Mononuclear cell (primary cell): Measurements from ENCODE around the gene SPATA22. TPM values are rescaled to one million over a fixed set of nuclear protein-coding genes. Genes with fewer than 3 reads are reported as not detected.
"Not testable (repeated sequence)": the region's sequence is repeated elsewhere in the genome, so short reads cannot be mapped to it uniquely, and the experiment has no call there.

Experiments used
- H3K27me3 ChIP-seq: 2 replicates; pipeline ENCODE4 v1.6.0; 2011; ENCODE audit warnings: low read length, control low read depth; ENCODE audit not compliant: insufficient read depth
- H3K4me1 ChIP-seq: 2 replicates; pipeline ENCODE4 v1.5.1; 2011; ENCODE audit warnings: mild to moderate bottlenecking, low read length, control low read depth; ENCODE audit not compliant: insufficient read depth
- H3K4me3 ChIP-seq: 2 replicates; pipeline ENCODE4 v1.5.1; 2011; ENCODE audit warnings: mild to moderate bottlenecking, low read length, moderate library complexity
- H3K9me3 ChIP-seq: 2 replicates; pipeline ENCODE4 v1.5.1; 2011; ENCODE audit warnings: low read depth, mild to moderate bottlenecking, control low read depth, low read length
- total RNA-seq: library from RNA; depleted of rRNA; stranded (reverse); fragments of >200 nt; gene quantifications from one replicate; pipeline ENCODE4 v1.2.3, GENCODE V29; 2012

SPATA22 gene, protein sequence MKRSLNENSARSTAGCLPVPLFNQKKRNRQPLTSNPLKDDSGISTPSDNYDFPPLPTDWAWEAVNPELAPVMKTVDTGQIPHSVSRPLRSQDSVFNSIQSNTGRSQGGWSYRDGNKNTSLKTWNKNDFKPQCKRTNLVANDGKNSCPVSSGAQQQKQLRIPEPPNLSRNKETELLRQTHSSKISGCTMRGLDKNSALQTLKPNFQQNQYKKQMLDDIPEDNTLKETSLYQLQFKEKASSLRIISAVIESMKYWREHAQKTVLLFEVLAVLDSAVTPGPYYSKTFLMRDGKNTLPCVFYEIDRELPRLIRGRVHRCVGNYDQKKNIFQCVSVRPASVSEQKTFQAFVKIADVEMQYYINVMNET
- total RNA-seq, result not detected

DNA sequence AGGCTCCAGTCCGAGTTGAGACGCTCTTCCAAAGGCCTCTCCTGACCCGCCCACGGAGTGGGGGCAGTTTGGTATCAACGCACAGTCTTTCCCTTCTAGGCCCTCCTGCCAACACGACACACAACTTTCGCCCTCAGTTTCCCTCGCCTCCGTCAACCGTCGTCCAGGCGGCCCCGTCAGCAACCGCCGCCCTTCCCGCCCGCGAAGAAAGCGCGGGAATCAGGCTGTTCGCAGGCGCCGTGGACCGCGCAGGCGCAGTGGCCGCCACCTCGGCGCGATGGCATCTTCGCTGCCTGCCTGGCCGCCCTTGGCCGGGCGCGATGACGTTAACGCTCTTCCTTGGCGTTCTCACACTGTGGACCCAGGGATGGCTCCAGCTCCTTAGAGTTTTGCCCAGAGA, at the start of gene SPATA22:
Gene SPATA22, minus strand, starts transcription at position 221 of the 400 bp plus-strand sequence. CDS start 2,494 bp downstream, outside the sequence.
- Histone ChIP-seq H3K27me3 (peaks cover 3% of the 10 kb centered on the region), H3K4me3 (no peak within 1 kb of the TSS), H3K9me3 (no peaks in the 10 kb centered on the region), H3K4me1 (no peaks in the 10 kb centered on the region)

GRCh38 chr17:3519472-3519871, 47.9 kb upstream of the SPATA22 start:
- not testable (repeated sequence) for H3K27me3 ChIP-seq, H3K9me3 ChIP-seq, H3K4me1 ChIP-seq, H3K4me3 ChIP-seq

- Histone ChIP-seq H3K27me3 (no peaks in the 10 kb centered on the region), H3K9me3 (no peaks in the 10 kb centered on the region), H3K4me1 (no peaks in the 10 kb centered on the region), H3K4me3 (no peak overlapping the region)
Observed at GRCh38 chr17:3514873-3515272, 43.3 kb upstream of the SPATA22 start.

DNA sequence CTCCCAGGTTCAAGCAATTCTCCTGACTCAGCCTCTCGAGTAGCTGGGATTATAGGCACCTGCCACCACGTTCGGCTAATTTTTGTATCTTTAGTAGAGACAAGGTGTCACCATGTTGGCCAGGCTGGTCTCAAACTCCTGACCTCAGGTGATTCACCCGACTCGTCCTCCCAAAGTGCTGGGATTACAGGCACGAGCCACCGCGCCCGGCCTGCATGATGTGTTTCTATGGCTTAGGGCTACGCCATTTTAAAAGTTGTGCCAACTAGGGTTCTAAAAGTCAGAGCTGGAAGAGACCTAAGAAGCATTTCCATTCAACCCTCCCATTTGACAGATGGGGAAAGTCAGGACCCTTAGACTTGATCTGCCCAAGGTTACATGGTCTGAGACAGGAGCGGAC, 42.5 kb upstream of the SPATA22 start:
- not testable (repeated sequence) for H3K4me3 ChIP-seq, H3K27me3 ChIP-seq, H3K4me1 ChIP-seq, H3K9me3 ChIP-seq

GRCh38 chr17:3513305-3514035, 41.9 kb upstream of the SPATA22 start:
- no peaks in the 10 kb centered on the region for H3K27me3 ChIP-seq
- no peaks in the 10 kb centered on the region for H3K4me1 ChIP-seq
- H3K9me3 ChIP-seq, result no peaks in the 10 kb centered on the region
- H3K4me3 ChIP-seq, result no peak overlapping the region

DNA sequence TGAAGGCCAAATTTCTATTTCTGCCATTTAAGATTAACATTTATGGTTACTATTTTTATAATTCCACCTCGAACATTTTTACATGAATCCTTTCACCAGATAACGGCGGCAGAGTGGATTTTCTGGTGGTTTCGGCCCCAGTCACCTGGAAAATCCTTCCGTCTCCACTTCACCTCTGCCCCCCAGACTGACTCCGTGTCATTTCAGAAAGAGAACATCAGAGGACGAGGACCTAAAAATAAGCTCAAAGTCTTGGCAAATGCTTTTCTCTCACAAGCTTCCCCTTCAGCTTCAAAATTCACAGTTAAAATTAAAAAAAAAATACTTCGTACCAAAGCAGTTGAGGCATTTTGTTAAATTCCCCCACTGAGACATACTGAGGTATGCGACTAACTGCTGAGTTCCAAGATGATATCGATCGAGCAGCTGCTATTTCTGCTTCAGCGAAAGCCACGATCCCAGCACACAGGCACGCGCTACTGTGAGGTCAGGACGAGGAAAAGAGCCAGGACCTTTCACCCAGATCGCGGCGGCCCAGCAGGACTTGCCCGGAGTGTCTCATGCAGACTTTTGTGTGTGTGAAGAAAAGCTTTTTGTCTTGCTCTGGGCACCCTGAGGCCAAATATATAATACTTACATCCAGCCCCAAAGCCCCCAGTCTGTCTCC, 41.0 kb upstream of the SPATA22 start:
- no peaks in the 10 kb centered on the region for H3K27me3 ChIP-seq
- H3K9me3 ChIP-seq, result no peaks in the 10 kb centered on the region
- no peak overlapping the region for H3K4me3 ChIP-seq
- H3K4me1 ChIP-seq, result no peaks in the 10 kb centered on the region

DNA sequence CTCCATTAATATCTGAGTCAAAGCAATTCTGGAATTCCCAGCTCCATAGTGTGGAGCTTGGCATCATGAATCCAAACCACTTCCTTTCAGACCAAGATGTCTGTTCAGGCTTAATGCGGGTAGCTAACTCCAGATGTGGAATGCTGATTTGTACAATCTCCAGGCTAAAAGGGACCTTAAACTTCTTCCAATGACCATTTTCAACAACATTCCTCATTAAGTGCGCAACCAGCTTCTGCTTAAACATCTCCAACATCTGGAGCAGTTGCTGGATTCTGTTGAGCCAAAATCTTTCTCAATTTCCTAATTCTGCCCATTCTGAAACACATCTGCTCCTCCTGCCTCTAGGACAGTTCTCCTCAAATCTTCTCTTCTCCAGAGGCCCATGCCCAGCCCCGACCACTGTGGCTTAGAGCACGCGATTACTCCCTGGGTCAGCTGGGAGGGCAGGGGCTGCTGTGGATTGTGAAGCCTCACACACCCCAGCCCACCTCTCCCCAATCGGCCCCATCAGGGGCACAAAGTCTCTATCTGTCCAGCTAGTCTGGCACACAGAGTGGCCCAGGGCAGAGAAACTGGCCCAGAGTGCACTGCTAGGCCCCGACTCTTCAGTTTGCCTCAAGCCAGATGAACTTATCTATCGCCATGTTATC, 40.4 kb upstream of the SPATA22 start:
- Histone ChIP-seq H3K9me3 (no peaks in the 10 kb centered on the region), H3K4me3 (no peak overlapping the region), H3K4me1 (no peaks in the 10 kb centered on the region), H3K27me3 (no peaks in the 10 kb centered on the region)

DNA sequence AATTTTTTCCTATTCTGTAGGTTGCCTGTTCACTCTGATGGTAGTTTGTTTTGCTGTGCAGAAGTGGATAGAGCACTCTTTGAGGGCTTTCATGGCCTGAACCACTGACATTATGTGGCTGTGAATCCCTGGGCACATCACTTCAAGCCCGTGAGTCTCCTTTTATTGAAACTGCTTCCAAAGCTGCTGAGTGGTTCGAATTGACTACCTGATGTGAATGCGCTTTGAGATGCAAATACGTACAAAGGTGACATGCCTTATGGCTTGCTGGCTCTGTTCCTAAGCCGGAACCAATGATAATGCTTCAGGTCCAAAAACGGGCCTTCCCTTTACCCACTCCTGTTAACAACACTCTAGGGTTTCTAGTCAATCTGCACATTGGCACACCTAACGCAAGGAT, 38.5 kb upstream of the SPATA22 start:
- no peaks in the 10 kb centered on the region for H3K27me3 ChIP-seq
- H3K9me3 ChIP-seq, result no peaks in the 10 kb centered on the region
- H3K4me3 ChIP-seq, result no peak overlapping the region
- H3K4me1 ChIP-seq, result no peaks in the 10 kb centered on the region

DNA sequence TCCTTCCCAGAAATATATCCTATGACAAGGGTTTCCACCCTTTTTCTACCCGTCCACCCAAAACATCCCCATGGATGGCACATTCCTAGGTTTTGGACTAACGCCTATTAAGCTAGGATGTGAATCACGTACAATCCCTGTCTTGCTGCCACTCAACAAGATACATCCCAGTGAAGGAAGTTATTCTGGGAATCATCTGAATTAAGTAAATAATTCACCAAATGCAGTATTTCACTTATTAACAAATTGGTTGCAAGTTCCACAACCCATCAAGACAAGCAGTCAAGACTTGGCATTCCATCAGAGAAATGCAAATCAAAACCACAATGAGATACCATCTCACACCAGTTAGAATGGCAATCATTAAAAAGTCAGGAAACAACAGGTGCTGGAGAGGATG, 36.2 kb upstream of the SPATA22 start:
- Histone ChIP-seq H3K27me3 (no peaks in the 10 kb centered on the region), H3K9me3 (no peaks in the 10 kb centered on the region), H3K4me3 (no peak overlapping the region), H3K4me1 (no peaks in the 10 kb centered on the region)

DNA sequence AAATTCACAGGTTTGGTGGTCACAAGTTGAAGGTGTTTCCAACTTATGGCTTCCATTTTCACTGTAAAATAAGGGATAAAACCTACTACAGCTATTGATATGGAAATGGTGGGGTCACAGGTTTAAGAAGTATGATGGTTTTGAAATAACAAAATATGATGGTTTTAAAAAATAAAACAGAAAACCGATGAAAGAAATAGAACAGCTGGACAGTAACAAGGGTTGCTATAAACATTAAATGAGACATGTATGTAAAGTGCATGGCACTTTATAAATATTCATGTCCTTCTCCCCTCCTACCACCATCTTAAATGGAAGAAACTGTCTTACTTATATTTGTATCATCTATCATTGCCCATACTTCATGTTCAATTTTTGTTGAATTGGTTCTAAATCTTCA, 35.5 kb upstream of the SPATA22 start:
- Histone ChIP-seq H3K9me3 (no peaks in the 10 kb centered on the region), H3K4me1 (no peaks in the 10 kb centered on the region), H3K27me3 (no peaks in the 10 kb centered on the region), H3K4me3 (no peak overlapping the region)

- H3K27me3 ChIP-seq, result no peaks in the 10 kb centered on the region
- no peak overlapping the region for H3K4me3 ChIP-seq
- H3K9me3 ChIP-seq, result no peaks in the 10 kb centered on the region
- H3K4me1 ChIP-seq, result no peaks in the 10 kb centered on the region
Observed at GRCh38 chr17:3506054-3506453, 34.4 kb upstream of the SPATA22 start.

GRCh38 chr17:3505008-3505407, 33.4 kb upstream of the SPATA22 start:
- H3K4me1 ChIP-seq, result no peaks in the 10 kb centered on the region
- no peak overlapping the region for H3K4me3 ChIP-seq
- H3K27me3 ChIP-seq, result no peaks in the 10 kb centered on the region
- no peaks in the 10 kb centered on the region for H3K9me3 ChIP-seq

DNA sequence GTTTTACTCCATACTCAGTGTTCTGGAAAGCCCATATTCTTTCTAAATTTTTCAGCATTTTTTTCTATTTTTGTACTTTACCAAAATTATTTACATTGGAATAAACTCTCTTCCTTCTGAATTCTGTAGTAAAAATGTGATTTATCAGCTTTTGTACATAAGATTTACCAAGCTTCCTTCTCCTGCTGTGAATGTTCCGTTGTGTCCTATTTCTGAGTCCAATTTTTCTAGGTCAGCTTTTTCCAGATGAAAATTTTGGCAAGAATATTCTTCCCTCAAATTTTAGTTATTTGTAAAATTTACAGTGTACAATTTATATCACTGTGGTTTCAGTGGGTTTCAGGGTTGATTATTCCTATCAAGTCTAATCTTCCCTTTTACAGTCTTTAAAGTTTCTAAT, 31.7 kb upstream of the SPATA22 start:
- Histone ChIP-seq H3K27me3 (no peaks in the 10 kb centered on the region), H3K4me3 (no peak overlapping the region), H3K4me1 (no peaks in the 10 kb centered on the region), H3K9me3 (no peaks in the 10 kb centered on the region)

- H3K9me3 ChIP-seq, result no peaks in the 10 kb centered on the region
- H3K4me1 ChIP-seq, result no peaks in the 10 kb centered on the region
Observed at GRCh38 chr17:3502466-3502865, 30.8 kb upstream of the SPATA22 start.

DNA sequence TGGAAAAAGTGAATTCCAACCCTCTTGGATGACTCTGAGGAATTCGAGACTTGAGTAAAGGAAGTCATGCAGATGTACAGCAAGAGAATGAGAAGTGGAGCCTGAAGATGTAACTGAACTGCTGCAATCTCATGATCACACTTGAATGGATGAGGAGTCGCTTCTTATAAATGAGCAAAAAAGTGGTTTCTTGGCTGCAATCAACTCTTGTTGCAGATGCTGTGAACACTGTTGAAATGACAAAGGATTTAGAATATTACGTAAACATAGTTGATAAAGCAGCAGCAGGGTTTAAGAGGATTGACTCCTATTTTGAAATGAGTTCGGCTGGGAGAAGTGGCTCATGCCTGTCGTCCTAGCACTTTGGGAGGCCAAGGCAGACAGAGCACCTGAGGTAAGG, 29.7 kb upstream of the SPATA22 start:
- Histone ChIP-seq H3K4me3 (no peak overlapping the region), H3K4me1 (no peaks in the 10 kb centered on the region), H3K27me3 (no peaks in the 10 kb centered on the region), H3K9me3 (no peaks in the 10 kb centered on the region)

More at GRCh38 chr17:3502466-3502865, 30.8 kb upstream of the SPATA22 start:
- Histone ChIP-seq H3K4me3 (no peak overlapping the region), H3K27me3 (no peaks in the 10 kb centered on the region)
